Measurements from ENCODE around the gene SLC16A8. TPM values are rescaled to one million over a fixed set of nuclear protein-coding genes. Genes with fewer than 3 reads are reported as not detected.

Gene SLC16A8
- total RNA-seq, 2 donors from 2014 or later, result 0.57 to 1.1 TPM

DNA sequence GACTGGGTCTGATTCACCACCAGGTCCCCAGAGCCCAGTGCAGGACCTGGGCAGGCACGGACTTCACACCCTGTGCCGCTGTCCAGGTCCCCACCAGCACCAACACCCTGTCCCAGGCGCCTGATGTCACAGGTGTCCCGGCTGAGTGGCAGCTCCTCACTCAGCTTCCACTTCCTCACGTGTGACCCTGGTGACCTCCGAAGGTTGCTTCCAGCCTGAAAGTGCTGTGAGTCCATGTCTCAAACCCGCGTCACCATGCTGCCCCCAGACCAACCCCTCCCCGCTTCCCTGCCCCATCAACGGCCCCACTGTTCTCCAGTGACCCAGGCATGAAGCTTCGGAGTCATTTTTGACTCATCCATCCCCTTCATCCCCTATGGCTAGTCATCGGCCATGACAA lies 52.5 kb downstream of the SLC16A8 start:
- Mint-ChIP-seq H3K27ac (no peak overlapping the region), H3K4me3 (no peak overlapping the region), H3K9me3 (peaks cover 3% of the 10 kb centered on the region), H3K4me1 (peaks cover 25% of the 10 kb centered on the region), H3K27me3 (ENCODE audit: insufficient read depth) (peaks cover 2% of the 10 kb centered on the region), H3K36me3 (ENCODE audit: low read depth) (no peaks in the 10 kb centered on the region)
- Histone ChIP-seq H3K4me3 (ENCODE audit: low read length) (no peak overlapping the region), H3K4me1 (ENCODE audit: control insufficient read depth, insufficient read depth, low read length) (no peaks in the 10 kb centered on the region), H3K36me3 (ENCODE audit: control insufficient read depth, insufficient read depth, low read length) (no peaks in the 10 kb centered on the region), H3K27ac (ENCODE audit: low read depth, low read length) (no peak overlapping the region), H3K27me3 (ENCODE audit: control insufficient read depth, insufficient read depth, low read length, poor library complexity, severe bottlenecking) (no peaks in the 10 kb centered on the region), H3K9ac (ENCODE audit: extremely low read depth, low read length, poor library complexity, severe bottlenecking) (no peak overlapping the region), H3K9me3 (ENCODE audit: control insufficient read depth, low read length) (no peaks in the 10 kb centered on the region)
- WGBS, 2 experiments (ENCODE audit: insufficient coverage in 1 of 2, insufficient read length in 1 of 2), result 91 to 93% methylated on average over 11 to 12 of the region's 12 CpGs
- peak; percentile 38 for DNase-seq
- TF ChIP-seq, protein P1, sequence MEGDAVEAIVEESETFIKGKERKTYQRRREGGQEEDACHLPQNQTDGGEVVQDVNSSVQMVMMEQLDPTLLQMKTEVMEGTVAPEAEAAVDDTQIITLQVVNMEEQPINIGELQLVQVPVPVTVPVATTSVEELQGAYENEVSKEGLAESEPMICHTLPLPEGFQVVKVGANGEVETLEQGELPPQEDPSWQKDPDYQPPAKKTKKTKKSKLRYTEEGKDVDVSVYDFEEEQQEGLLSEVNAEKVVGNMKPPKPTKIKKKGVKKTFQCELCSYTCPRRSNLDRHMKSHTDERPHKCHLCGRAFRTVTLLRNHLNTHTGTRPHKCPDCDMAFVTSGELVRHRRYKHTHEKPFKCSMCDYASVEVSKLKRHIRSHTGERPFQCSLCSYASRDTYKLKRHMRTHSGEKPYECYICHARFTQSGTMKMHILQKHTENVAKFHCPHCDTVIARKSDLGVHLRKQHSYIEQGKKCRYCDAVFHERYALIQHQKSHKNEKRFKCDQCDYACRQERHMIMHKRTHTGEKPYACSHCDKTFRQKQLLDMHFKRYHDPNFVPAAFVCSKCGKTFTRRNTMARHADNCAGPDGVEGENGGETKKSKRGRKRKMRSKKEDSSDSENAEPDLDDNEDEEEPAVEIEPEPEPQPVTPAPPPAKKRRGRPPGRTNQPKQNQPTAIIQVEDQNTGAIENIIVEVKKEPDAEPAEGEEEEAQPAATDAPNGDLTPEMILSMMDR (conservative IDR thresholded peaks at IDR 0.05), result no peak

DNA sequence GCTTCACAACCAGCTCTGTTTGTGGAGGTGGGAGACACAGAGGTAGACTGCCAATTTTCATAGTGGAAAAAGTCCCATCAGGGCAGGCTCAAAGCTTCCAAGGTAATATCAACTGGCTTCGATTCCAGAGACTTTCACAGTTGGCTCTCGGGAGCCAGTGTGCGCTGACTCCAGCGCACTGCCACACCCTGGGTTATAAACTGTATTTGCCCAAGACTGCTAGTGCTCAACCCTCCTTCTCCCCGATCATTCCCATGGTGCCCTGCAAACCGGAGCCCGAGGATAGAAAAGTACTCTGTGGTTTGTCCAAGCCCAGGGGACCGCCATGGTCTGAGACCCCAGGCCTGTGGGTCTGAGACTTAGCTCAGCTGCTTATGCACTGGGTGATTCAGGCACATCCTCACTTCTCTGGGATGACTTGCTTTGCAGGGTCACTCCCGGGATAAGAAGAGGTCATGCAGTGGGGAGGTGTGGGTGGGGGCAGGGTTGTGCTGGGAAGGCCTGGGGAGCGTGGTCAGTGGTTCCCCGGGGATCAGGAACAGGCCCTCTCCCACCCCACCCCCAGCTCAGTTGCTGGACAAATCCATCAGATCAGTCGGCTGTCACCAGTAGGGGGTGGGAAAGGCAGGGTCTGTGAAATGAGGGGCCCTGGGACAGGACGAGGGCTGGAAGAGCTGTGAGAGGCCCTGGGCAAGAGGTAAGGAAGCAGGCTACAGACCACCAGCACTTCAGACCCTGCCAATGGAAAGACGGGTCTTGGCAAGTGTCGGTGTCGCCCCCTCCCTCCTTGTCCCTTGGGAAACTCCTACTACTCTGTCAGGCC lies 53.5 kb downstream of the SLC16A8 start:
- H3K27me3 Mint-ChIP-seq (ENCODE audit: insufficient read depth), result peaks cover 2% of the 10 kb centered on the region
- H3K27ac ChIP-seq (ENCODE audit: low read depth, low read length), result no peak overlapping the region
- no peaks in the 10 kb centered on the region for H3K36me3 Mint-ChIP-seq (ENCODE audit: low read depth)
- no peak overlapping the region for H3K9ac ChIP-seq (ENCODE audit: extremely low read depth, low read length, poor library complexity, severe bottlenecking)
- WGBS, 2 experiments (ENCODE audit: insufficient coverage in 1 of 2, insufficient read length in 1 of 2), result 84 to 92% methylated on average over 10 to 14 of the region's 16 CpGs
- DNase-seq, result peak; percentile 74
- H3K27me3 ChIP-seq (ENCODE audit: control insufficient read depth, insufficient read depth, low read length, poor library complexity, severe bottlenecking), result no peaks in the 10 kb centered on the region
- no peak overlapping the region for H3K4me3 ChIP-seq (ENCODE audit: low read length)
- H3K9me3 Mint-ChIP-seq, result peaks cover 3% of the 10 kb centered on the region
- no peaks in the 10 kb centered on the region for H3K4me1 ChIP-seq (ENCODE audit: control insufficient read depth, insufficient read depth, low read length)
- no peak overlapping the region for H3K4me3 Mint-ChIP-seq
- H3K9me3 ChIP-seq (ENCODE audit: control insufficient read depth, low read length), result no peaks in the 10 kb centered on the region
- H3K27ac Mint-ChIP-seq, result no peak overlapping the region
- TF ChIP-seq, protein P1 (conservative IDR thresholded peaks at IDR 0.05), result peak; percentile 49
- H3K36me3 ChIP-seq (ENCODE audit: control insufficient read depth, insufficient read depth, low read length), result no peaks in the 10 kb centered on the region
- peaks cover 25% of the 10 kb centered on the region for H3K4me1 Mint-ChIP-seq

DNA sequence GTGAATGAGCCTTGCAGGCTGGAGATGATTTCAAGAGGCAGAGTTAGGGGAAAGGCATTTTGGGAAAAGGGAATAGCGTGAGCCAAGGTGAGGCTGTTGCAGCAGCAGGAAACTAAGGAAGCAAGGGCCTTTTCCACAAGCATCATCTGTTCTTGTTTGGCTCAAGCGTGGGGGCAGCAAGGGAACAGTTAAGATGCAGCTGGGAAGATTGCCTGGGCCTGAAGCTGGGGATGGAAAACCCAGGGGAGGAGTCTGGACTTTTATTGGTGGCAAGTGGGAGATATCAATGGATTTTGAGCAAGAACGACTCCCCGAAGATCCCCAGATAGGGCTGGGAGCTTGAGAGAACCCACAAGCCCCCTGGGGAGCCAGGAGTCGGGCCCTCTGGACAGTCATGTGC lies 54.1 kb downstream of the SLC16A8 start:
- Histone ChIP-seq H3K36me3 (ENCODE audit: control insufficient read depth, insufficient read depth, low read length) (no peaks in the 10 kb centered on the region), H3K9ac (ENCODE audit: extremely low read depth, low read length, poor library complexity, severe bottlenecking) (no peak overlapping the region), H3K27me3 (ENCODE audit: control insufficient read depth, insufficient read depth, low read length, poor library complexity, severe bottlenecking) (no peaks in the 10 kb centered on the region), H3K4me1 (ENCODE audit: control insufficient read depth, insufficient read depth, low read length) (no peaks in the 10 kb centered on the region), H3K9me3 (ENCODE audit: control insufficient read depth, low read length) (no peaks in the 10 kb centered on the region), H3K27ac (ENCODE audit: low read depth, low read length) (no peak overlapping the region), H3K4me3 (ENCODE audit: low read length) (no peak overlapping the region)
- DNase-seq, result peak; percentile 26
- peaks cover 3% of the 10 kb centered on the region for H3K9me3 Mint-ChIP-seq
- H3K36me3 Mint-ChIP-seq (ENCODE audit: low read depth), result no peaks in the 10 kb centered on the region
- peaks cover 21% of the 10 kb centered on the region for H3K4me1 Mint-ChIP-seq
- H3K4me3 Mint-ChIP-seq, result no peak overlapping the region
- TF ChIP-seq, protein P1 (conservative IDR thresholded peaks at IDR 0.05), result no peak
- H3K27ac Mint-ChIP-seq, result no peak overlapping the region
- H3K27me3 Mint-ChIP-seq (ENCODE audit: insufficient read depth), result peaks cover 4% of the 10 kb centered on the region
- 94 to 96% methylated on average over 4 to 5 of the region's 5 CpGs for WGBS, 2 experiments (ENCODE audit: insufficient coverage in 1 of 2, insufficient read length in 1 of 2)

All from endodermal cell (in vitro differentiated cells).